Esophagus squamous epithelium (tissue), 4 donors: ENCODE results near the gene POLL.
"Not testable (repeated sequence)": the region's sequence is repeated elsewhere in the genome, so short reads cannot be mapped to it uniquely, and the experiment has no call there.

Source experiments
- POLR2A ChIP-seq, 4 donors: fragments of 450-650 bp; IDR thresholded peaks; one replicate each; pipeline ENCODE4 v1.6.1; 2017; ENCODE audit warnings: antibody characterized with exemption in 4 of 4, mild to moderate bottlenecking in 4 of 4, moderate library complexity in 3 of 4
- TF ChIP-seq, protein P1 (sequence below), 6 experiments: fragments of 450-650 bp in 4 of 6; fragments of 200-600 bp in 2 of 6; sonication (generic) in 2 of 6; IDR thresholded peaks; one replicate each; pipeline ENCODE4 v1.5.1; 2016 to 2019; ENCODE audit warnings: antibody characterized with exemption in 6 of 6, mild to moderate bottlenecking in 4 of 6, moderate library complexity in 4 of 6

DNA sequence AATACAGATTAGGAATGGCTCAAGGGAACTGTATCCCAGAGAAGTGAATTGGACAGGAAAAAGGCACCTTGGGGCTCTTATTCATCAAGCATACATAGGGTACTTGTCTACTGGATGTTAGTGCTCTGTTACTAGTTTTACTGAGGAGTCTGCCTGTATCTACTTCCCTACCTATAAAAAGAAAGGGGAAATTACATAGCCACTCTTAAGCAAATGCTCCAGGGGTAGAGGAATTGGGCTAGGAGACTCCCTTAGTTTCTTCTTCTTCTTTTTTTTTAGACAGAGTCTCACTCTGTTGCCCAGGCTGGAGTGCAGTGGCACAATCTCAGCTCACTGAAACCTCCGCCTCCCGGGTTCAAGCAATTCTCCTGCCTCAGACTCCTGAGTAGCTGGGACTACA lies 5.3 kb upstream of the POLL start:
- TF ChIP-seq, protein P1, sequence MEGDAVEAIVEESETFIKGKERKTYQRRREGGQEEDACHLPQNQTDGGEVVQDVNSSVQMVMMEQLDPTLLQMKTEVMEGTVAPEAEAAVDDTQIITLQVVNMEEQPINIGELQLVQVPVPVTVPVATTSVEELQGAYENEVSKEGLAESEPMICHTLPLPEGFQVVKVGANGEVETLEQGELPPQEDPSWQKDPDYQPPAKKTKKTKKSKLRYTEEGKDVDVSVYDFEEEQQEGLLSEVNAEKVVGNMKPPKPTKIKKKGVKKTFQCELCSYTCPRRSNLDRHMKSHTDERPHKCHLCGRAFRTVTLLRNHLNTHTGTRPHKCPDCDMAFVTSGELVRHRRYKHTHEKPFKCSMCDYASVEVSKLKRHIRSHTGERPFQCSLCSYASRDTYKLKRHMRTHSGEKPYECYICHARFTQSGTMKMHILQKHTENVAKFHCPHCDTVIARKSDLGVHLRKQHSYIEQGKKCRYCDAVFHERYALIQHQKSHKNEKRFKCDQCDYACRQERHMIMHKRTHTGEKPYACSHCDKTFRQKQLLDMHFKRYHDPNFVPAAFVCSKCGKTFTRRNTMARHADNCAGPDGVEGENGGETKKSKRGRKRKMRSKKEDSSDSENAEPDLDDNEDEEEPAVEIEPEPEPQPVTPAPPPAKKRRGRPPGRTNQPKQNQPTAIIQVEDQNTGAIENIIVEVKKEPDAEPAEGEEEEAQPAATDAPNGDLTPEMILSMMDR (IDR thresholded peaks at IDR 0.05) = not testable (repeated sequence)
- TF ChIP-seq POLR2A (IDR thresholded peaks at IDR 0.05) = not testable (repeated sequence)
